Parathyroid adenoma (tissue), 2 donors: ENCODE results near the gene ARL8A.
A peak's percentile ranks its signal among the peaks of the same experiment; 100 is the strongest.
"Not testable (repeated sequence)": the region's sequence is repeated elsewhere in the genome, so short reads cannot be mapped to it uniquely, and the experiment has no call there.

Experiments
- H2AFZ ChIP-seq: fragments of 300-600 bp; sonication (generic); one replicate; pipeline ENCODE4 v1.7.0; 2017; ENCODE audit warnings: antibody characterized with exemption, mild to moderate bottlenecking
- H3K27ac ChIP-seq: fragments of 300-600 bp; sonication (generic); one replicate; pipeline ENCODE4 v1.7.0; 2017
- H3K27me3 ChIP-seq: fragments of 300-600 bp; sonication (generic); one replicate; pipeline ENCODE4 v1.7.0; 2017; ENCODE audit warnings: low read length; ENCODE audit not compliant: control insufficient read depth, insufficient read depth
- H3K36me3 ChIP-seq: fragments of 300-600 bp; sonication (generic); one replicate; pipeline ENCODE4 v1.7.0; 2017; ENCODE audit warnings: low read length; ENCODE audit not compliant: control insufficient read depth, insufficient read depth
- H3K4me1 ChIP-seq: fragments of 300-600 bp; sonication (generic); one replicate; pipeline ENCODE4 v1.7.0; 2017; ENCODE audit warnings: control low read depth
- H3K4me2 ChIP-seq: fragments of 300-600 bp; sonication (generic); one replicate; pipeline ENCODE4 v1.7.0; 2017; ENCODE audit warnings: low read length
- H3K4me3 ChIP-seq: fragments of 300-600 bp; sonication (generic); one replicate; pipeline ENCODE4 v1.7.0; 2017; ENCODE audit warnings: low read depth, low read length
- H3K79me2 ChIP-seq: fragments of 300-600 bp; sonication (generic); one replicate; pipeline ENCODE4 v1.7.0; 2017; ENCODE audit warnings: control low read depth
- H3K9ac ChIP-seq: fragments of 300-600 bp; sonication (generic); one replicate; pipeline ENCODE4 v1.7.0; 2017; ENCODE audit warnings: mild to moderate bottlenecking
- H3K9me3 ChIP-seq: fragments of 300-600 bp; sonication (generic); one replicate; pipeline ENCODE4 v1.7.0; 2017; ENCODE audit warnings: low read length; ENCODE audit not compliant: control insufficient read depth
- CTCF ChIP-seq: fragments of 300-600 bp; sonication (generic); IDR thresholded peaks from one replicate; pipeline ENCODE4 v1.7.0; 2017; ENCODE audit warnings: antibody characterized with exemption, mild to moderate bottlenecking
- donor health status: primary hyperparathyroidism.

The ARL8A gene

GRCh38 chr1:202144402-202145067 lies at the start of gene ARL8A:
ARL8A (minus strand) TSS chr1:202144737; CDS start chr1:202144572, 165 bp downstream.
- Histone ChIP-seq H3K27ac (peak within 1 kb of the TSS; percentile 46), H3K9ac (peak within 1 kb of the TSS; percentile 72), H2AFZ (peak within 1 kb of the TSS; percentile 78), H3K36me3 (no peaks in the 10 kb centered on the region), H3K4me2 (peak within 1 kb of the TSS; percentile 95), H3K27me3 (no peaks in the 10 kb centered on the region), H3K79me2 (peaks cover 11% of the 10 kb centered on the region), H3K4me3 (peak within 1 kb of the TSS; percentile 87), H3K9me3 (no peaks in the 10 kb centered on the region), H3K4me1 (peaks cover 2% of the 10 kb centered on the region)
- no peak for TF ChIP-seq CTCF

GRCh38 chr1:202194328-202194648 lies 49.8 kb upstream of the ARL8A start:
- H3K9me3 ChIP-seq: no peaks in the 10 kb centered on the region
- H3K9ac ChIP-seq: no peak overlapping the region
- H2AFZ ChIP-seq: no peak overlapping the region
- no peak overlapping the region for H3K27ac ChIP-seq
- H3K4me1 ChIP-seq: no peaks in the 10 kb centered on the region
- TF ChIP-seq CTCF: no peak
- no peak overlapping the region for H3K4me2 ChIP-seq
- no peaks in the 10 kb centered on the region for H3K36me3 ChIP-seq
- no peak overlapping the region for H3K4me3 ChIP-seq
- H3K79me2 ChIP-seq: no peaks in the 10 kb centered on the region
- H3K27me3 ChIP-seq: peaks cover 5% of the 10 kb centered on the region

GRCh38 chr1:202193614-202194327 lies 49.2 kb upstream of the ARL8A start, which contains the start of gene LGR6:
LGR6 (plus strand) TSS chr1:202193799; CDS start chr1:202193990, 191 bp downstream.
- H3K4me2 ChIP-seq: peak within 1 kb of the TSS; percentile 49
- H3K27me3 ChIP-seq: peaks cover 5% of the 10 kb centered on the region
- no peak within 1 kb of the TSS for H3K9ac ChIP-seq
- no peak within 1 kb of the TSS for H2AFZ ChIP-seq
- H3K79me2 ChIP-seq: no peaks in the 10 kb centered on the region
- no peak for TF ChIP-seq CTCF
- H3K27ac ChIP-seq: no peak within 1 kb of the TSS
- no peaks in the 10 kb centered on the region for H3K4me1 ChIP-seq
- no peaks in the 10 kb centered on the region for H3K9me3 ChIP-seq
- no peaks in the 10 kb centered on the region for H3K36me3 ChIP-seq
- H3K4me3 ChIP-seq: no peak within 1 kb of the TSS

GRCh38 chr1:202192770-202193613 lies 48.5 kb upstream of the ARL8A start:
- Histone ChIP-seq H3K36me3 (no peaks in the 10 kb centered on the region), H3K27me3 (peaks cover 5% of the 10 kb centered on the region), H3K79me2 (no peaks in the 10 kb centered on the region), H2AFZ (no peak overlapping the region), H3K4me1 (no peaks in the 10 kb centered on the region), H3K9ac (no peak overlapping the region), H3K27ac (no peak overlapping the region), H3K4me3 (no peak overlapping the region), H3K9me3 (no peaks in the 10 kb centered on the region), H3K4me2 (no peak overlapping the region)
- TF ChIP-seq CTCF: peak; percentile 73

GRCh38 chr1:202191391-202191790 lies 46.9 kb upstream of the ARL8A start:
- not testable (repeated sequence) for H3K4me1 ChIP-seq, H3K27ac ChIP-seq, H2AFZ ChIP-seq, H3K27me3 ChIP-seq, H3K9me3 ChIP-seq, H3K4me2 ChIP-seq, H3K9ac ChIP-seq, H3K79me2 ChIP-seq, H3K4me3 ChIP-seq, H3K36me3 ChIP-seq
